Measurements from ENCODE around the gene BANF1. TPM values are rescaled to one million over a fixed set of nuclear protein-coding genes. Genes with fewer than 3 reads are reported as not detected.

The BANF1 gene
- total and polyA plus RNA-seq, 4 donors = 17.7 to 315 (median 159) TPM

- Histone ChIP-seq H3K27me3 (ENCODE audit: control insufficient read depth in 3 of 3, insufficient read depth in 3 of 3, low read length in 2 of 3) (no peaks in the 10 kb centered on the region), H3K27ac (ENCODE audit: low read depth in 1 of 2, low read length in 1 of 2) (no peak overlapping the region), H3K4me1 (ENCODE audit: control insufficient read depth in 5 of 5, insufficient read depth in 5 of 5, low read length in 5 of 5) (peaks cover 0 to 5% (median 0%) of the 10 kb centered on the region in 5 donors), H3K4me3 (no peak overlapping the region), H3K9me3 (ENCODE audit: control insufficient read depth in 4 of 4, insufficient read depth in 3 of 4, low read length in 3 of 4) (no peaks in the 10 kb centered on the region), H3K36me3 (ENCODE audit: control insufficient read depth in 4 of 4, insufficient read depth in 4 of 4, low read length in 4 of 4) (peaks cover 8 to 34% (median 23%) of the 10 kb centered on the region in 4 donors), H3K9ac (ENCODE audit: insufficient read depth in 1 of 2, low read length in 2 of 2) (no peak overlapping the region)
- no peak for DNase-seq
- TF ChIP-seq CTCF (IDR thresholded peaks at IDR 0.05; ENCODE audit: control extremely low read depth, extremely low read depth) = no peak
- 94 to 98% methylated on average over 8 of the region's 8 CpGs for WGBS, 2 donors
- ATAC-seq (ENCODE audit: insufficient read depth, low FRiP score) = no peak
These were observed 30.2 kb upstream of the BANF1 start for GRCh38 chr11:65972116-65972515.

- Histone ChIP-seq H3K27ac (ENCODE audit: low read depth in 1 of 2, low read length in 1 of 2) (no peak overlapping the region), H3K9me3 (ENCODE audit: control insufficient read depth in 4 of 4, insufficient read depth in 3 of 4, low read length in 3 of 4) (no peaks in the 10 kb centered on the region), H3K36me3 (ENCODE audit: control insufficient read depth in 4 of 4, insufficient read depth in 4 of 4, low read length in 4 of 4) (peaks cover 8 to 38% (median 20%) of the 10 kb centered on the region in 4 donors), H3K27me3 (ENCODE audit: control insufficient read depth in 3 of 3, insufficient read depth in 3 of 3, low read length in 2 of 3) (no peaks in the 10 kb centered on the region), H3K4me1 (ENCODE audit: control insufficient read depth in 5 of 5, insufficient read depth in 5 of 5, low read length in 5 of 5) (peaks cover 0 to 5% (median 0%) of the 10 kb centered on the region in 5 donors), H3K9ac (ENCODE audit: insufficient read depth in 1 of 2, low read length in 2 of 2) (no peak overlapping the region), H3K4me3 (no peak overlapping the region)
- no peak for ATAC-seq (ENCODE audit: insufficient read depth, low FRiP score)
- TF ChIP-seq CTCF (IDR thresholded peaks at IDR 0.05; ENCODE audit: control extremely low read depth, extremely low read depth) = no peak
- 97 to 98% methylated on average over 13 of the region's 13 CpGs for WGBS, 2 donors
- no peak for DNase-seq
These were observed 28.7 kb upstream of the BANF1 start for GRCh38 chr11:65973439-65974110.

- Histone ChIP-seq H3K27me3 (ENCODE audit: control insufficient read depth in 3 of 3, insufficient read depth in 3 of 3, low read length in 2 of 3) (no peaks in the 10 kb centered on the region), H3K9ac (ENCODE audit: insufficient read depth in 1 of 2, low read length in 2 of 2) (no peak overlapping the region), H3K9me3 (ENCODE audit: control insufficient read depth in 4 of 4, insufficient read depth in 3 of 4, low read length in 3 of 4) (no peaks in the 10 kb centered on the region), H3K36me3 (ENCODE audit: control insufficient read depth in 4 of 4, insufficient read depth in 4 of 4, low read length in 4 of 4) (peaks cover 10 to 38% (median 21%) of the 10 kb centered on the region in 4 donors), H3K27ac (ENCODE audit: low read depth in 1 of 2, low read length in 1 of 2) (no peak overlapping the region), H3K4me1 (ENCODE audit: control insufficient read depth in 5 of 5, insufficient read depth in 5 of 5, low read length in 5 of 5) (peaks cover 0 to 1% (median 0%) of the 10 kb centered on the region in 5 donors), H3K4me3 (no peak overlapping the region)
- TF ChIP-seq CTCF (IDR thresholded peaks at IDR 0.05; ENCODE audit: control extremely low read depth, extremely low read depth) = no peak
- ATAC-seq (ENCODE audit: insufficient read depth, low FRiP score) (no peak), DNase-seq (no peak)
- whole genome bisulfite sequencing, 2 donors = 93 to 94% methylated on average over 9 of the region's 9 CpGs
These were observed 26.5 kb upstream of the BANF1 start for GRCh38 chr11:65975771-65976170.

All from lung (tissue), 12 donors.